Psoas muscle (tissue), 8 donors: ENCODE measurements around the gene WFDC9. TPM values are rescaled to one million over a fixed set of nuclear protein-coding genes. Genes with fewer than 3 reads are reported as not detected.

Experiments
- ATAC-seq, 4 donors: fragments of 200-7000 bp; cut with Tn5 transposase; one replicate each; pipeline ENCODE4 v1.9.1; 2020; ENCODE audit warnings: moderate library complexity in 3 of 4, mild to moderate bottlenecking in 2 of 4
- DNase-seq, 2 donors: peaks; one replicate each; pipeline ENCODE4 v3.0.0-alpha.2; 2020
- H3K27ac ChIP-seq: fragments of 200-600 bp; one replicate; pipeline ENCODE4 v1.8.0; 2022
- H3K27me3 ChIP-seq, 3 donors: fragments of 200-600 bp in 1 of 3; one replicate each; pipeline versions ENCODE4 v1.6.1 to v1.8.0; 2013 to 2022; ENCODE audit warnings: low read length in 2 of 3, mild to moderate bottlenecking in 2 of 3, moderate library complexity in 1 of 3; ENCODE audit not compliant: insufficient read depth in 3 of 3
- H3K36me3 ChIP-seq, 2 donors: fragments of 200-600 bp in 1 of 2; one replicate each; pipeline versions ENCODE4 v1.6.1 to v1.8.0; 2013 to 2022; ENCODE audit warnings: low read depth in 1 of 2, mild to moderate bottlenecking in 1 of 2, moderate library complexity in 1 of 2; ENCODE audit not compliant: insufficient read depth in 1 of 2
- H3K4me1 ChIP-seq: fragments of 200-600 bp; one replicate; pipeline ENCODE4 v1.8.0; 2022
- H3K4me3 ChIP-seq: fragments of 200-600 bp; one replicate; pipeline ENCODE4 v1.8.0; 2022; ENCODE audit warnings: mild to moderate bottlenecking
- H3K9me3 ChIP-seq: fragments of 200-600 bp; one replicate; pipeline ENCODE4 v1.8.0; 2022
- WGBS, 3 donors: extraction: QIAGEN DNeasy Blood & Tissue Kit; methylation state at CpG; one replicate each; pipeline versions ENCODE4 v1.1.6 to v1.1.7; 2013; 5-methylcytosine and 5-hydroxymethylcytosine counted together
- intact Hi-C, 2 donors: fragments of 100-400 bp; cut with DNase I; formaldehyde crosslinking; loops; one replicate each; pipeline versions ENCODE4 v1.11.0 to v1.14.2; 2022
- polyA plus RNA-seq, 3 donors: library from polyadenylated mRNA; stranded (reverse); fragments of 200-250 nt; gene quantifications; one replicate each; pipeline ENCODE4 v1.2.3, GENCODE V29; 2013
- total RNA-seq, 4 donors: library from RNA; stranded (reverse); fragmentation: NEBNext Ultra II Directional in 2 of 4; extraction: Animal tissue kit (Norgen Biotek cat#: 25700) in 2 of 4; gene quantifications; one replicate each; pipeline versions ENCODE4 v1.2.1 to v1.2.4, GENCODE V29; 2021 to 2023
- TF ChIP-seq, protein P1 (sequence below): fragments of 200-600 bp; IDR thresholded peaks from one replicate; pipeline ENCODE4 v1.8.0; 2022; ENCODE audit warnings: antibody characterized with exemption
- donor health status: healthy with polysubstance abuse.
- donor health status: DM: no; HTN: no; CAD: no; lungs with moderate emphysema.
- donor health status: Bipolar disorder and iron deficiency.
- donor health status: healthy.
- donor health status: DM: yes; HTN: yes; CAD: no.
- donor health status: DM: no; HTN: no; CAD: no.
- donor health status: DM: no; HTN: no; CAD: no.
- donor health status: DM: yes; HTN: yes; CAD: no.

The WFDC9 gene
- total and polyA plus RNA-seq, 7 donors, result not detected

GRCh38 chr20:45583502-45583901 lies 47.6 kb downstream of the WFDC9 start:
- WGBS, 3 donors, result 34 to 51% (median 38%) methylated on average over 3 of the region's 3 CpGs
- intact Hi-C loops, result no loop called here
- H3K4me1 ChIP-seq, result no peaks in the 10 kb centered on the region
- H3K4me3 ChIP-seq, result no peak overlapping the region
- no peaks in the 10 kb centered on the region for H3K9me3 ChIP-seq
- H3K27me3 ChIP-seq, result no peaks in the 10 kb centered on the region
- DNase-seq, result no peak
- no peak for ATAC-seq
- TF ChIP-seq, protein P1, sequence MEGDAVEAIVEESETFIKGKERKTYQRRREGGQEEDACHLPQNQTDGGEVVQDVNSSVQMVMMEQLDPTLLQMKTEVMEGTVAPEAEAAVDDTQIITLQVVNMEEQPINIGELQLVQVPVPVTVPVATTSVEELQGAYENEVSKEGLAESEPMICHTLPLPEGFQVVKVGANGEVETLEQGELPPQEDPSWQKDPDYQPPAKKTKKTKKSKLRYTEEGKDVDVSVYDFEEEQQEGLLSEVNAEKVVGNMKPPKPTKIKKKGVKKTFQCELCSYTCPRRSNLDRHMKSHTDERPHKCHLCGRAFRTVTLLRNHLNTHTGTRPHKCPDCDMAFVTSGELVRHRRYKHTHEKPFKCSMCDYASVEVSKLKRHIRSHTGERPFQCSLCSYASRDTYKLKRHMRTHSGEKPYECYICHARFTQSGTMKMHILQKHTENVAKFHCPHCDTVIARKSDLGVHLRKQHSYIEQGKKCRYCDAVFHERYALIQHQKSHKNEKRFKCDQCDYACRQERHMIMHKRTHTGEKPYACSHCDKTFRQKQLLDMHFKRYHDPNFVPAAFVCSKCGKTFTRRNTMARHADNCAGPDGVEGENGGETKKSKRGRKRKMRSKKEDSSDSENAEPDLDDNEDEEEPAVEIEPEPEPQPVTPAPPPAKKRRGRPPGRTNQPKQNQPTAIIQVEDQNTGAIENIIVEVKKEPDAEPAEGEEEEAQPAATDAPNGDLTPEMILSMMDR, result no peak
- H3K27ac ChIP-seq, result no peak overlapping the region
- no peaks in the 10 kb centered on the region for H3K36me3 ChIP-seq

DNA sequence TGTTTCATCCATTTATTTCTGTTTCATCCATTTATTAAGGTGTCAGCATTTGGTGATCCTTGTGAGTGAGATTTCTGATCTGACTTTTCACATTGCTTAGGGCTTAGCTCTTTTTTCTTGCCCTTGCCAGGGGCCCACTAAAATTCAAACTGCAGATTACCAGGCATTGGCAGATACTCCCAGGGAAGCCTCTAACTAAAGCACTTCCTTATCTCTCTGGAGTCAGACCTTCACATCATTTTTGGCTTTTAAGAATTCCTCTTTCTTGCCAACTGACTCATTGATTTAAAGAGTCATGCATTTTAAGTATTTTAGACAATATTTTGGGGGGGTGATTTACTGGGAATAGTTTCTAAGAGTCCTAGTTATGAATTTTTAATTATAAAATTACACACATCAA lies 49.4 kb downstream of the WFDC9 start:
- ATAC-seq, result no peak
- H3K27me3 ChIP-seq, result no peaks in the 10 kb centered on the region
- no peak overlapping the region for H3K4me3 ChIP-seq
- H3K27ac ChIP-seq, result no peak overlapping the region
- no peaks in the 10 kb centered on the region for H3K9me3 ChIP-seq
- DNase-seq, result no peak
- TF ChIP-seq, protein P1, result no peak
- H3K4me1 ChIP-seq, result no peaks in the 10 kb centered on the region
- intact Hi-C loops, result no loop called here
- H3K36me3 ChIP-seq, result no peaks in the 10 kb centered on the region

DNA sequence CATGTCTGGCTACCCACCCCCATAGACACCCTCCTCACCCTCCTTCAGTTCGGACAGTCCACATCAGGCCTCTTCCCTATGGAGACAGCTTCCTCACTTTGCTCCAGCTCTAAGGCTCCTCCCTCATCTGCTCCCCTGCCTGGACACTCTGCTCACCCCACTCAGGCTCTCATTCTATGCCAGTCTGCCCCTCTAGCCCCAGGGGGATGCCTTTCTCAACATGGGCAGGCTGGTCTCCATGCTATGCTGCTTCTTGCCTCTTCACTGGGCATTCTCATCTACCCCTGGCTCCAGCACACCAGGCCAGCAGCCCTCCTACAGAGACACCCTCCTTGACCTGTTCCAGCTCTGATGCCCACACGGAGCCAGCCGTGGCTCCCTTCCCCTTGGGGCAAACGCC lies 51.9 kb downstream of the WFDC9 start, which contains the start of gene WFDC8:
TSS of gene WFDC8 (minus strand) at position 101 of the 400 bp plus-strand sequence. CDS start at position 64, 37 bp downstream.
- H3K4me1 ChIP-seq, result no peaks in the 10 kb centered on the region
- DNase-seq (no peak), ATAC-seq (no peak)
- 55 to 62% (median 62%) methylated on average over 4 of the region's 4 CpGs for WGBS, 3 donors
- H3K9me3 ChIP-seq, result no peaks in the 10 kb centered on the region
- H3K27ac ChIP-seq, result no peak within 1 kb of the TSS
- no peaks in the 10 kb centered on the region for H3K27me3 ChIP-seq
- intact Hi-C loops, result no loop called here
- H3K36me3 ChIP-seq, result no peaks in the 10 kb centered on the region
- no peak within 1 kb of the TSS for H3K4me3 ChIP-seq
- TF ChIP-seq, protein P1, result no peak

- DNase-seq, result no peak
- Histone ChIP-seq H3K27me3 (no peaks in the 10 kb centered on the region), H3K4me1 (no peaks in the 10 kb centered on the region), H3K4me3 (no peak overlapping the region), H3K27ac (no peak overlapping the region), H3K36me3 (no peaks in the 10 kb centered on the region), H3K9me3 (no peaks in the 10 kb centered on the region)
- TF ChIP-seq, protein P1, result no peak
- intact Hi-C loops, result no loop called here
- 86 to 88% (median 87%) methylated on average over 1 of the region's 1 CpG for WGBS, 3 donors
- no peak for ATAC-seq
These were observed 52.9 kb downstream of the WFDC9 start for GRCh38 chr20:45578231-45578630.

- Histone ChIP-seq H3K27ac (no peak overlapping the region), H3K27me3 (no peaks in the 10 kb centered on the region), H3K36me3 (no peaks in the 10 kb centered on the region), H3K9me3 (no peaks in the 10 kb centered on the region), H3K4me3 (no peak overlapping the region), H3K4me1 (no peaks in the 10 kb centered on the region)
- TF ChIP-seq, protein P1, result no peak
- no peak for DNase-seq
- no peak for ATAC-seq
- intact Hi-C loops, result no loop called here
- WGBS, 3 donors, result 26 to 40% (median 32%) methylated on average over 2 of the region's 2 CpGs
These were observed 54.1 kb downstream of the WFDC9 start for GRCh38 chr20:45576995-45577394.
